HL-60 (cell line): ENCODE results near the gene CELF2.
A peak's percentile ranks its signal among the peaks of the same experiment; 100 is the strongest.

Experiments used
- DNase-seq, 2 experiments: peaks; one replicate each; pipeline ENCODE4 v3.0.0-alpha.2; 2010 to 2020; ENCODE audit warnings: low read depth in 1 of 2, low spot score in 1 of 2
- H3K27ac ChIP-seq: fragments of 250-450 bp; sonication (Bioruptor Pico); replicated peaks from 2 replicates; pipeline ENCODE4 v1.5.1; 2020; ENCODE audit warnings: mild to moderate bottlenecking, moderate library complexity
- H3K27me3 ChIP-seq: fragments of 250-450 bp; sonication (Bioruptor Pico); 2 replicates; pipeline ENCODE4 v1.5.1; 2021; ENCODE audit warnings: mild to moderate bottlenecking, moderate library complexity; ENCODE audit not compliant: insufficient read depth, poor library complexity, severe bottlenecking
- H3K4me3 ChIP-seq: replicated peaks from 2 replicates; pipeline ENCODE4 v1.5.1; 2011; ENCODE audit warnings: mild to moderate bottlenecking, control low read depth, low read length; ENCODE audit not compliant: insufficient read depth
- CTCF ChIP-seq: IDR thresholded peaks from one replicate; pipeline ENCODE4 v1.5.1; 2011; ENCODE audit warnings: low read length, control low read depth, inconsistent platforms; ENCODE audit not compliant: insufficient read depth
- GABPA ChIP-seq: IDR thresholded peaks from 2 replicates; pipeline ENCODE4 v1.6.1; 2012; ENCODE audit warnings: low read depth
- POLR2AphosphoS5 ChIP-seq: IDR thresholded peaks from 2 replicates; pipeline ENCODE4 v1.6.1; 2012; ENCODE audit warnings: low read depth
- REST ChIP-seq: IDR thresholded peaks from 2 replicates; pipeline ENCODE4 v1.6.1; 2012; ENCODE audit warnings: low read depth; ENCODE audit not compliant: insufficient replicate concordance
- SPI1 ChIP-seq: IDR thresholded peaks from 2 replicates; pipeline ENCODE4 v1.6.1; 2012; ENCODE audit warnings: low read depth, mild to moderate bottlenecking, borderline replicate concordance

Gene CELF2

GRCh38 chr10:11180228-11180627 lies 162.6 kb downstream of the CELF2 start:
- peak overlapping the region; percentile 18; the same call in 1 of the 2 replicates for H3K4me3 ChIP-seq
- H3K27me3 ChIP-seq = no peaks in the 10 kb centered on the region
- peak; percentile 54 to 88 for DNase-seq
- TF ChIP-seq GABPA (no peak), POLR2AphosphoS5 (peak; percentile 69; the same call in 1 of the 2 replicates), CTCF (no peak), REST (peak; percentile 10), SPI1 (peak; percentile 39; the same call in 1 of the 2 replicates)
- peak overlapping the region; percentile 91 for H3K27ac ChIP-seq

- no peak overlapping the region for H3K27ac ChIP-seq
- H3K27me3 ChIP-seq = no peaks in the 10 kb centered on the region
- no peak overlapping the region for H3K4me3 ChIP-seq
- no peak for DNase-seq
- TF ChIP-seq SPI1 (no peak), CTCF (no peak), POLR2AphosphoS5 (no peak), GABPA (no peak), REST (no peak)
Observed at GRCh38 chr10:11181978-11182377, 164.3 kb downstream of the CELF2 start.

GRCh38 chr10:11183015-11183414 lies 165.3 kb downstream of the CELF2 start:
- Histone ChIP-seq H3K4me3 (no peak overlapping the region), H3K27me3 (no peaks in the 10 kb centered on the region), H3K27ac (no peak overlapping the region)
- TF ChIP-seq CTCF = no peak
- TF ChIP-seq SPI1 = no peak
- no peak for TF ChIP-seq GABPA
- TF ChIP-seq POLR2AphosphoS5 = no peak
- TF ChIP-seq REST = no peak
- DNase-seq = no peak
